ENCODE results near the gene RAB13. TPM values are rescaled to one million over a fixed set of nuclear protein-coding genes. Genes with fewer than 3 reads are reported as not detected.

Gene RAB13
- total and polyA plus RNA-seq, 12 donors, result 22.9 to 328 (median 124) TPM

- Histone ChIP-seq H3K4me3 (no peak overlapping the region), H3K27me3 (no peaks in the 10 kb centered on the region), H3K4me1 (replicated peaks in 1 of 2) (no peaks in the 10 kb centered on the region), H3K9me3 (replicated peaks in 1 of 3) (no peaks in the 10 kb centered on the region), H3K27ac (no peak overlapping the region), H3K36me3 (replicated peaks in 1 of 2) (peaks cover 0 to 82% of the 10 kb centered on the region in 2 donors)
- DNase-seq, result no peak
- TF ChIP-seq CTCF (IDR thresholded peaks at IDR 0.05) (no peak), POLR2A (IDR thresholded peaks at IDR 0.05) (no peak)
- intact Hi-C loops (cut with DNase I), result no loop called here
- WGBS, 4 donors, result 93 to 96% (median 96%) methylated on average over 3 to 10 of the region's 10 CpGs
Measured at GRCh38 chr1:153937331-153937730, 48.8 kb downstream of the RAB13 start.

- peak in 1 of 7 donors; percentile 9 for DNase-seq
- intact Hi-C loops (cut with DNase I), result no loop called here
- 88 to 96% (median 95%) methylated on average over 9 to 12 of the region's 12 CpGs for WGBS, 4 donors
Measured at GRCh38 chr1:153936011-153936802, 49.9 kb downstream of the RAB13 start.

GRCh38 chr1:153934746-153935145, 51.4 kb downstream of the RAB13 start:
- no peak overlapping the region for H3K27ac ChIP-seq
- peaks cover 0 to 84% of the 10 kb centered on the region in 2 donors for H3K36me3 ChIP-seq (replicated peaks in 1 of 2)
- intact Hi-C loops (cut with DNase I), result no loop called here
- peak in 1 of 7 donors; percentile 11 for DNase-seq
- TF ChIP-seq POLR2A (IDR thresholded peaks at IDR 0.05) (no peak), CTCF (IDR thresholded peaks at IDR 0.05) (no peak)
- 90 to 96% (median 94%) methylated on average over 8 to 9 of the region's 9 CpGs for WGBS, 4 donors
- H3K4me1 ChIP-seq (replicated peaks in 1 of 2), result no peaks in the 10 kb centered on the region
- no peaks in the 10 kb centered on the region for H3K9me3 ChIP-seq (replicated peaks in 1 of 3)
- no peak overlapping the region for H3K4me3 ChIP-seq
- H3K27me3 ChIP-seq, result no peaks in the 10 kb centered on the region

More at GRCh38 chr1:153936011-153936802, 49.9 kb downstream of the RAB13 start:
- Histone ChIP-seq H3K9me3 (replicated peaks in 1 of 3) (no peaks in the 10 kb centered on the region), H3K4me1 (replicated peaks in 1 of 2) (no peaks in the 10 kb centered on the region), H3K4me3 (no peak overlapping the region), H3K36me3 (replicated peaks in 1 of 2) (peaks cover 0 to 84% of the 10 kb centered on the region in 2 donors), H3K27me3 (no peaks in the 10 kb centered on the region), H3K27ac (no peak overlapping the region)
- TF ChIP-seq POLR2A (IDR thresholded peaks at IDR 0.05) (no peak), CTCF (IDR thresholded peaks at IDR 0.05) (no peak)

GRCh38 chr1:153933955-153934354, 52.2 kb downstream of the RAB13 start:
- peaks cover 0 to 80% of the 10 kb centered on the region in 2 donors for H3K36me3 ChIP-seq (replicated peaks in 1 of 2)
- no peak overlapping the region for H3K4me3 ChIP-seq
- peak in 1 of 7 donors; percentile 7 for DNase-seq
- TF ChIP-seq CTCF (IDR thresholded peaks at IDR 0.05) (no peak), POLR2A (IDR thresholded peaks at IDR 0.05) (no peak)
- WGBS, 4 donors, result 95 to 98% (median 97%) methylated on average over 11 of the region's 11 CpGs
- no peak overlapping the region for H3K27ac ChIP-seq
- intact Hi-C loops (cut with DNase I), result no loop called here
- H3K9me3 ChIP-seq (replicated peaks in 1 of 3), result no peaks in the 10 kb centered on the region
- H3K4me1 ChIP-seq (replicated peaks in 1 of 2), result no peaks in the 10 kb centered on the region
- no peaks in the 10 kb centered on the region for H3K27me3 ChIP-seq
